Glutamatergic neuron (in vitro differentiated cells): Measurements from ENCODE around the gene SLC9B2. TPM values are rescaled to one million over a fixed set of nuclear protein-coding genes. Genes with fewer than 3 reads are reported as not detected.
A peak's percentile ranks its signal among the peaks of the same experiment; 100 is the strongest.

Experiments
- DNase-seq: peaks from one replicate; pipeline ENCODE4 v3.0.0; 2022
- H3K27ac Mint-ChIP-seq: one replicate; pipeline ENCODE4 v1.8.0; 2020; ENCODE audit warnings: mild to moderate bottlenecking, mixed read lengths, inconsistent platforms; ENCODE audit not compliant: unreplicated experiment
- H3K27me3 Mint-ChIP-seq: one replicate; pipeline ENCODE4 v1.8.0; 2020; ENCODE audit warnings: mild to moderate bottlenecking, moderate library complexity, mixed read lengths, inconsistent platforms; ENCODE audit not compliant: unreplicated experiment
- H3K36me3 Mint-ChIP-seq: one replicate; pipeline ENCODE4 v1.8.0; 2020; ENCODE audit warnings: mild to moderate bottlenecking, mixed read lengths, inconsistent platforms; ENCODE audit not compliant: unreplicated experiment
- H3K4me1 Mint-ChIP-seq: one replicate; pipeline ENCODE4 v1.8.0; 2020; ENCODE audit warnings: mild to moderate bottlenecking, low read depth, mixed read lengths, inconsistent platforms; ENCODE audit not compliant: unreplicated experiment
- H3K4me3 Mint-ChIP-seq: one replicate; pipeline ENCODE4 v1.8.0; 2020; ENCODE audit warnings: mild to moderate bottlenecking, mixed read lengths, inconsistent platforms; ENCODE audit not compliant: unreplicated experiment
- H3K9me3 Mint-ChIP-seq: one replicate; pipeline ENCODE4 v1.8.0; 2020; ENCODE audit warnings: mild to moderate bottlenecking, moderate library complexity, mixed read lengths, inconsistent platforms; ENCODE audit not compliant: unreplicated experiment
- CTCF ChIP-seq: fragments of 200-600 bp; sonication (generic); IDR thresholded peaks from one replicate; pipeline ENCODE4 v1.5.0; 2021; ENCODE audit not compliant: partially characterized antibody, unreplicated experiment
- total RNA-seq: library from RNA; stranded (reverse); fragmentation: NEBNext Ultra II Directional; extraction: Animal tissue kit (Norgen Biotek cat#: 25700); gene quantifications from one replicate; pipeline ENCODE4 v1.2.1, GENCODE V29; 2021; ENCODE audit not compliant: unreplicated experiment

Gene SLC9B2
- total RNA-seq, 1 donor from 2014 or later: 14.4 TPM

GRCh38 chr4:103052779-103053178 is 23.8 kb downstream of the SLC9B2 start:
- H3K36me3 Mint-ChIP-seq: no peaks in the 10 kb centered on the region
- no peaks in the 10 kb centered on the region for H3K27me3 Mint-ChIP-seq
- no peaks in the 10 kb centered on the region for H3K9me3 Mint-ChIP-seq
- TF ChIP-seq CTCF: no peak
- H3K4me1 Mint-ChIP-seq: no peaks in the 10 kb centered on the region
- no peak overlapping the region for H3K27ac Mint-ChIP-seq
- no peak for DNase-seq
- no peak overlapping the region for H3K4me3 Mint-ChIP-seq

GRCh38 chr4:103052145-103052544 is 24.4 kb downstream of the SLC9B2 start:
- Mint-ChIP-seq H3K4me3 (no peak overlapping the region), H3K27me3 (no peaks in the 10 kb centered on the region), H3K27ac (no peak overlapping the region), H3K9me3 (no peaks in the 10 kb centered on the region), H3K4me1 (no peaks in the 10 kb centered on the region), H3K36me3 (no peaks in the 10 kb centered on the region)
- no peak for DNase-seq
- no peak for TF ChIP-seq CTCF

- no peaks in the 10 kb centered on the region for H3K4me1 Mint-ChIP-seq
- H3K9me3 Mint-ChIP-seq: no peaks in the 10 kb centered on the region
- no peak for DNase-seq
- H3K36me3 Mint-ChIP-seq: no peaks in the 10 kb centered on the region
- no peaks in the 10 kb centered on the region for H3K27me3 Mint-ChIP-seq
- no peak overlapping the region for H3K27ac Mint-ChIP-seq
- H3K4me3 Mint-ChIP-seq: no peak overlapping the region
- TF ChIP-seq CTCF: no peak
These were observed 25.7 kb downstream of the SLC9B2 start for GRCh38 chr4:103050736-103051436.

- Mint-ChIP-seq H3K36me3 (no peaks in the 10 kb centered on the region), H3K27me3 (no peaks in the 10 kb centered on the region), H3K4me1 (no peaks in the 10 kb centered on the region), H3K27ac (no peak overlapping the region), H3K4me3 (no peak overlapping the region), H3K9me3 (no peaks in the 10 kb centered on the region)
- TF ChIP-seq CTCF: peak; percentile 69
- no peak for DNase-seq
These were observed 29.9 kb downstream of the SLC9B2 start for GRCh38 chr4:103046416-103047290.

GRCh38 chr4:103044183-103044582 is 32.4 kb downstream of the SLC9B2 start:
- DNase-seq: no peak
- Mint-ChIP-seq H3K36me3 (no peaks in the 10 kb centered on the region), H3K9me3 (no peaks in the 10 kb centered on the region), H3K27ac (no peak overlapping the region), H3K27me3 (no peaks in the 10 kb centered on the region), H3K4me3 (no peak overlapping the region), H3K4me1 (no peaks in the 10 kb centered on the region)
- no peak for TF ChIP-seq CTCF
